H9 (cell line): ENCODE data around the gene ACBD6. TPM values are rescaled to one million over a fixed set of nuclear protein-coding genes. Genes with fewer than 3 reads are reported as not detected.

Source experiments
- DNase-seq: peaks from one replicate; pipeline ENCODE4 v3.0.0-alpha.2; 2017
- H2AFZ ChIP-seq: one replicate; pipeline ENCODE4 v1.6.1; 2013; ENCODE audit warnings: mild to moderate bottlenecking, low read length, control low read depth, moderate library complexity
- H2AK5ac ChIP-seq: 2 replicates; pipeline ENCODE4 v1.6.1; 2013; ENCODE audit warnings: low read length, control low read depth, mixed read lengths; ENCODE audit not compliant: insufficient read length
- H2BK120ac ChIP-seq: one replicate; pipeline ENCODE4 v1.6.1; 2013; ENCODE audit warnings: low read depth, mild to moderate bottlenecking, low read length, control low read depth, inconsistent platforms; ENCODE audit not compliant: poor library complexity, severe bottlenecking
- H2BK12ac ChIP-seq: 2 replicates; pipeline ENCODE4 v1.6.1; 2013; ENCODE audit warnings: low read length, control low read depth, mixed read lengths, low read depth; ENCODE audit not compliant: insufficient read length
- H2BK15ac ChIP-seq: 2 replicates; pipeline ENCODE4 v1.6.1; 2013; ENCODE audit warnings: low read depth, low read length, control low read depth
- H2BK20ac ChIP-seq: one replicate; pipeline ENCODE4 v1.6.1; 2013; ENCODE audit warnings: low read depth, mild to moderate bottlenecking, low read length, control low read depth, inconsistent platforms; ENCODE audit not compliant: poor library complexity, severe bottlenecking
- H2BK5ac ChIP-seq: 2 replicates; pipeline ENCODE4 v1.6.1; 2013; ENCODE audit warnings: low read length, control low read depth, mixed read lengths; ENCODE audit not compliant: insufficient read length
- H3K14ac ChIP-seq: 2 replicates; pipeline ENCODE4 v1.6.1; 2013; ENCODE audit warnings: low read length, control low read depth; ENCODE audit not compliant: insufficient read depth
- H3K18ac ChIP-seq: 2 replicates; pipeline ENCODE4 v1.6.1; 2013; ENCODE audit warnings: low read depth, mild to moderate bottlenecking, mixed read lengths, low read length, control low read depth; ENCODE audit not compliant: insufficient read length
- H3K23ac ChIP-seq: 2 replicates; pipeline ENCODE4 v1.6.1; 2013; ENCODE audit warnings: low read length, control low read depth, mixed read lengths, low read depth; ENCODE audit not compliant: insufficient read length
- H3K23me2 ChIP-seq: 2 replicates; pipeline ENCODE4 v1.6.1; 2013; ENCODE audit warnings: low read depth, mild to moderate bottlenecking, mixed read lengths, low read length, control low read depth; ENCODE audit not compliant: insufficient read length, poor library complexity, severe bottlenecking
- H3K27ac ChIP-seq: 2 replicates; pipeline ENCODE4 v1.5.1; 2013; ENCODE audit warnings: low read length, control low read depth, mixed read lengths, low read depth; ENCODE audit not compliant: insufficient read length
- H3K27me3 ChIP-seq: 2 replicates; pipeline ENCODE4 v1.6.1; 2013; ENCODE audit warnings: low read length, control low read depth, inconsistent platforms; ENCODE audit not compliant: insufficient read depth
- H3K4ac ChIP-seq: 2 replicates; pipeline ENCODE4 v1.6.1; 2013; ENCODE audit warnings: low read depth, mild to moderate bottlenecking, control low read depth, inconsistent platforms, low read length, moderate library complexity
- H3K4me1 ChIP-seq: 2 replicates; pipeline ENCODE4 v1.6.1; 2013; ENCODE audit warnings: low read length, control low read depth, inconsistent platforms; ENCODE audit not compliant: insufficient read depth
- H3K4me2 ChIP-seq: 2 replicates; pipeline ENCODE4 v1.6.1; 2013; ENCODE audit warnings: low read length, control low read depth, mixed read lengths; ENCODE audit not compliant: insufficient read length, insufficient read depth
- H3K56ac ChIP-seq: 2 replicates; pipeline ENCODE4 v1.6.1; 2013; ENCODE audit warnings: low read depth, mild to moderate bottlenecking, mixed read lengths, low read length, control low read depth; ENCODE audit not compliant: insufficient read length
- H3K79me1 ChIP-seq: 2 replicates; pipeline ENCODE4 v1.6.1; 2013; ENCODE audit warnings: low read depth, mild to moderate bottlenecking, moderate library complexity, low read length, control low read depth, inconsistent platforms; ENCODE audit not compliant: insufficient read depth, poor library complexity, severe bottlenecking
- H3K79me2 ChIP-seq: 2 replicates; pipeline ENCODE4 v1.6.1; 2013; ENCODE audit warnings: low read length, control low read depth, inconsistent platforms; ENCODE audit not compliant: insufficient read depth
- H3K9ac ChIP-seq: 2 replicates; pipeline ENCODE4 v1.6.1; 2013; ENCODE audit warnings: low read length, control low read depth, mixed read lengths; ENCODE audit not compliant: insufficient read length; ENCODE audit errors: extremely low read depth
- H3K9me3 ChIP-seq: one replicate; pipeline ENCODE4 v1.6.1; 2013; ENCODE audit warnings: low read depth, low read length, inconsistent platforms; ENCODE audit not compliant: control insufficient read depth
- H3T11ph ChIP-seq: one replicate; pipeline ENCODE4 v1.6.1; 2013; ENCODE audit warnings: mild to moderate bottlenecking, low read length, control low read depth, inconsistent platforms
- H4K20me1 ChIP-seq: one replicate; pipeline ENCODE4 v1.6.1; 2013; ENCODE audit not compliant: control insufficient read depth, insufficient read length, insufficient read depth
- H4K5ac ChIP-seq: 2 replicates; pipeline ENCODE4 v1.6.1; 2013; ENCODE audit warnings: low read depth, mild to moderate bottlenecking, mixed read lengths, low read length, control low read depth; ENCODE audit not compliant: insufficient read length
- H4K8ac ChIP-seq: replicated peaks from 2 replicates; pipeline ENCODE4 v1.6.1; 2013; ENCODE audit warnings: low read length, control low read depth, mixed read lengths, low read depth; ENCODE audit not compliant: insufficient read length
- H4K91ac ChIP-seq: 2 replicates; pipeline ENCODE4 v1.6.1; 2013; ENCODE audit warnings: low read depth, mild to moderate bottlenecking, moderate library complexity, mixed read lengths, low read length, control low read depth; ENCODE audit not compliant: insufficient read length
- H3K27ac Mint-ChIP-seq, 3 experiments: 2 replicates in 2 of 3; 3 replicates in 1 of 3; pipeline ENCODE4 v1.8.0; 2020 to 2021; ENCODE audit warnings: mixed read lengths in 3 of 3, mild to moderate bottlenecking in 1 of 3, moderate library complexity in 1 of 3
- H3K27me3 Mint-ChIP-seq: 2 replicates; pipeline ENCODE4 v1.8.0; 2021; ENCODE audit warnings: low read depth, mild to moderate bottlenecking, moderate library complexity, mixed read lengths
- H3K36me3 Mint-ChIP-seq, 3 experiments: 2 replicates in 2 of 3; 3 replicates in 1 of 3; pipeline ENCODE4 v1.8.0; 2020 to 2021; ENCODE audit warnings: low read depth in 3 of 3, mixed read lengths in 3 of 3; ENCODE audit not compliant: insufficient read depth in 1 of 3
- H3K4me1 Mint-ChIP-seq, 2 experiments: 2 replicates each; pipeline ENCODE4 v1.8.0; 2020; ENCODE audit warnings: mixed read lengths in 2 of 2
- H3K4me3 Mint-ChIP-seq, 2 experiments: 2 replicates in 1 of 2; 3 replicates in 1 of 2; pipeline ENCODE4 v1.8.0; 2020 to 2021; ENCODE audit warnings: mild to moderate bottlenecking in 2 of 2, mixed read lengths in 2 of 2, moderate library complexity in 1 of 2
- H3K9me3 Mint-ChIP-seq, 2 experiments: 2 replicates in 1 of 2; 3 replicates in 1 of 2; pipeline ENCODE4 v1.8.0; 2020; ENCODE audit warnings: mild to moderate bottlenecking in 2 of 2, mixed read lengths in 2 of 2, moderate library complexity in 1 of 2
- CTCF ChIP-seq: fragments of 200-600 bp; sonication (generic); conservative IDR thresholded peaks from 3 replicates; pipeline ENCODE4 v1.8.0; 2021; ENCODE audit warnings: antibody characterized with exemption, mild to moderate bottlenecking
- WGBS: extraction: QIAGEN DNeasy Blood & Tissue Kit; methylation state at CpG from one replicate; pipeline ENCODE4 v1.1.7; 2013; ENCODE audit warnings: missing lambda C conversion rate, low lambda C conversion rate, mixed read lengths; ENCODE audit not compliant: insufficient read length; ENCODE audit errors: extremely low coverage; 5-methylcytosine and 5-hydroxymethylcytosine counted together
- total RNA-seq: library from RNA; stranded (reverse); gene quantifications from 2 replicates; pipeline ENCODE4 v1.2.1, GENCODE V29; 2021

The ACBD6 gene
- total RNA-seq, 1 experiment from 2014 or later: 51.4 TPM

- Histone ChIP-seq H3K9ac (no peak overlapping the region), H2AFZ (no peak overlapping the region), H3K27ac (no peak overlapping the region), H3K79me2 (no peaks in the 10 kb centered on the region), H3K4me2 (no peak overlapping the region), H3K23ac (no peak overlapping the region), H3K14ac (no peak overlapping the region), H2BK12ac (no peak overlapping the region), H2BK15ac (no peak overlapping the region), H3K27me3 (no peaks in the 10 kb centered on the region), H3K56ac (no peak overlapping the region), H3T11ph (no peak overlapping the region), H3K9me3 (no peaks in the 10 kb centered on the region), H4K8ac (no peak overlapping the region), H4K20me1 (no peaks in the 10 kb centered on the region), H3K79me1 (no peaks in the 10 kb centered on the region), H4K5ac (no peak overlapping the region), H3K23me2 (no peaks in the 10 kb centered on the region), H2BK5ac (no peak overlapping the region), H3K4me1 (peaks cover 2% of the 10 kb centered on the region; the same call in 1 of the 2 replicates), H3K18ac (no peak overlapping the region), H4K91ac (no peak overlapping the region), H2AK5ac (no peak overlapping the region), H3K4ac (no peak overlapping the region), H2BK20ac (no peak overlapping the region), H2BK120ac (no peak overlapping the region)
- Mint-ChIP-seq H3K36me3 (peaks cover 0 to 1% (median 0%) of the 10 kb centered on the region in 3 experiments; a peak in 1 of 7 replicates), H3K4me1 (peaks cover 25 to 45% of the 10 kb centered on the region in 2 experiments), H3K4me3 (no peak overlapping the region), H3K27ac (peak overlapping the region in 1 of 3 experiments; percentile 59; a peak in 3 of 7 replicates), H3K9me3 (no peaks in the 10 kb centered on the region), H3K27me3 (peaks cover 3% of the 10 kb centered on the region)
- peak; percentile 26 for DNase-seq
- TF ChIP-seq CTCF: no peak
- whole genome bisulfite sequencing: no CpG with 5 or more reads among the region's 11 CpGs
Observed at GRCh38 chr1:180254854-180255253, 247.5 kb downstream of the ACBD6 start.
